Suprapubic skin (tissue), 4 donors: Measurements from ENCODE around the gene SLC5A3.

ENCODE experiments used
- EP300 ChIP-seq: sonication (generic); formaldehyde crosslinking; IDR thresholded peaks from one replicate; pipeline ENCODE4 v1.6.1; 2017; ENCODE audit warnings: antibody characterized with exemption
- POLR2A ChIP-seq, 2 donors: fragments of 450-650 bp; IDR thresholded peaks; one replicate each; pipeline ENCODE4 v1.6.1; 2017; ENCODE audit warnings: antibody characterized with exemption in 2 of 2, mild to moderate bottlenecking in 2 of 2, moderate library complexity in 2 of 2
- POLR2AphosphoS5 ChIP-seq, 3 donors: sonication (generic); formaldehyde crosslinking; IDR thresholded peaks; one replicate each; pipeline ENCODE4 v1.6.1; 2017; ENCODE audit warnings: antibody characterized with exemption in 3 of 3
- TF ChIP-seq, protein P1 (sequence below), 2 donors: fragments of 200-600 bp in 1 of 2; fragments of 450-650 bp in 1 of 2; sonication (generic) in 1 of 2; IDR thresholded peaks; one replicate each; pipeline ENCODE4 v1.5.1; 2016 to 2019; ENCODE audit warnings: antibody characterized with exemption in 2 of 2, mild to moderate bottlenecking in 1 of 2, moderate library complexity in 1 of 2

DNA sequence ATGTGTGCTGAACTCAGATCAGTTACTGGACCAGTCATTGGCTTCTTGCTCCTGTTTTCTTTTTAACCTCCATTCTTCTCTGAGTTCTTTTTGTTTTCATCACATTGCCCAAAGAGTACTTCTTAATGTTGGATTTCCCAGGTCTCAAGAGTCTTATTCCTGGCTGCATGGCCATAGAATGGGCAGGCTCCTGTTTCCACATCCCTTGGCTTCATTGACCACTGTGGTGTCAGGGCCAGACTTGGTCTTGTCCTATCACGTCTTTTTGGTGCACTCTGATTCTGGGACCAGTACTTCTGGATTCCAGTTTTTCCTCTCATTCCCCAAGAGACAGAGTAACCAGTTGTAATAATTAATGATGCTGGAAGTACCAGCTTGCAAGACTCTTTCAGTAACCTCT, 41.8 kb downstream of the SLC5A3 start:
- TF ChIP-seq, protein P1, sequence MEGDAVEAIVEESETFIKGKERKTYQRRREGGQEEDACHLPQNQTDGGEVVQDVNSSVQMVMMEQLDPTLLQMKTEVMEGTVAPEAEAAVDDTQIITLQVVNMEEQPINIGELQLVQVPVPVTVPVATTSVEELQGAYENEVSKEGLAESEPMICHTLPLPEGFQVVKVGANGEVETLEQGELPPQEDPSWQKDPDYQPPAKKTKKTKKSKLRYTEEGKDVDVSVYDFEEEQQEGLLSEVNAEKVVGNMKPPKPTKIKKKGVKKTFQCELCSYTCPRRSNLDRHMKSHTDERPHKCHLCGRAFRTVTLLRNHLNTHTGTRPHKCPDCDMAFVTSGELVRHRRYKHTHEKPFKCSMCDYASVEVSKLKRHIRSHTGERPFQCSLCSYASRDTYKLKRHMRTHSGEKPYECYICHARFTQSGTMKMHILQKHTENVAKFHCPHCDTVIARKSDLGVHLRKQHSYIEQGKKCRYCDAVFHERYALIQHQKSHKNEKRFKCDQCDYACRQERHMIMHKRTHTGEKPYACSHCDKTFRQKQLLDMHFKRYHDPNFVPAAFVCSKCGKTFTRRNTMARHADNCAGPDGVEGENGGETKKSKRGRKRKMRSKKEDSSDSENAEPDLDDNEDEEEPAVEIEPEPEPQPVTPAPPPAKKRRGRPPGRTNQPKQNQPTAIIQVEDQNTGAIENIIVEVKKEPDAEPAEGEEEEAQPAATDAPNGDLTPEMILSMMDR (IDR thresholded peaks at IDR 0.05), result no peak
- TF ChIP-seq POLR2A (IDR thresholded peaks at IDR 0.05) (no peak), POLR2AphosphoS5 (IDR thresholded peaks at IDR 0.05) (no peak), EP300 (no peak)
